LNCAP (cell line): ENCODE data around the gene SELENON.

Experiments used
- CTCF ChIP-seq: fragments of 450-650 bp; IDR thresholded peaks from 2 replicates; pipeline ENCODE4 v1.5.1; 2017; ENCODE audit warnings: mild to moderate bottlenecking

The SELENON gene

GRCh38 chr1:25805863-25806225 is 5.9 kb downstream of the SELENON start:
- TF ChIP-seq CTCF = no peak

GRCh38 chr1:25806418-25806817 is 6.4 kb downstream of the SELENON start:
- no peak for TF ChIP-seq CTCF

GRCh38 chr1:25807480-25808390 is 7.7 kb downstream of the SELENON start:
- no peak for TF ChIP-seq CTCF

- no peak for TF ChIP-seq CTCF
Observed at GRCh38 chr1:25808481-25809244, 8.7 kb downstream of the SELENON start.

GRCh38 chr1:25809283-25809926 is 9.4 kb downstream of the SELENON start:
- no peak for TF ChIP-seq CTCF

- TF ChIP-seq CTCF = no peak
Observed at GRCh38 chr1:25809929-25810328, 9.9 kb downstream of the SELENON start.
